Measurements from ENCODE around the gene SLC22A23. TPM values are rescaled to one million over a fixed set of nuclear protein-coding genes. Genes with fewer than 3 reads are reported as not detected.

Gene SLC22A23
- total RNA-seq, 2 donors from 2014 or later: 85.7 to 89.5 TPM

DNA sequence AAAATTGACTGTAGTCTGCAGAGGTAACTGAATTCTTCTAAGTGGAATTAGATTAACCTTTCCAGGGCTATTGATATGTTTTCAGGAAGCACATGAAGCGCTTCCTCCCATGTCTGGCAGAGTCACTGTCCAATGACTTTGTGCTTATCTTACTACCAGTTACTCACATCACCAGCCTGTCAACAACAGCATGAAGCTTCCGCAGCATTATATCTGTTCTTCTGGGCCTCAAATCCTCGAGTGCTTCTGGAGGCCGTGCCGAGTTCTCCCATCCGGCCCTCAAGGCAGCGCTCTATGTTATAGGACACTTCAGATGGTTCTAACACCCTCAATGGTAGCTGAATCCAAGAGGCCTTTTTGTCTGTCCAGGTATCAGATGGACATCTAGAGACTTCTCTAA lies 164.9 kb downstream of the SLC22A23 start:
- TF ChIP-seq, protein P1, sequence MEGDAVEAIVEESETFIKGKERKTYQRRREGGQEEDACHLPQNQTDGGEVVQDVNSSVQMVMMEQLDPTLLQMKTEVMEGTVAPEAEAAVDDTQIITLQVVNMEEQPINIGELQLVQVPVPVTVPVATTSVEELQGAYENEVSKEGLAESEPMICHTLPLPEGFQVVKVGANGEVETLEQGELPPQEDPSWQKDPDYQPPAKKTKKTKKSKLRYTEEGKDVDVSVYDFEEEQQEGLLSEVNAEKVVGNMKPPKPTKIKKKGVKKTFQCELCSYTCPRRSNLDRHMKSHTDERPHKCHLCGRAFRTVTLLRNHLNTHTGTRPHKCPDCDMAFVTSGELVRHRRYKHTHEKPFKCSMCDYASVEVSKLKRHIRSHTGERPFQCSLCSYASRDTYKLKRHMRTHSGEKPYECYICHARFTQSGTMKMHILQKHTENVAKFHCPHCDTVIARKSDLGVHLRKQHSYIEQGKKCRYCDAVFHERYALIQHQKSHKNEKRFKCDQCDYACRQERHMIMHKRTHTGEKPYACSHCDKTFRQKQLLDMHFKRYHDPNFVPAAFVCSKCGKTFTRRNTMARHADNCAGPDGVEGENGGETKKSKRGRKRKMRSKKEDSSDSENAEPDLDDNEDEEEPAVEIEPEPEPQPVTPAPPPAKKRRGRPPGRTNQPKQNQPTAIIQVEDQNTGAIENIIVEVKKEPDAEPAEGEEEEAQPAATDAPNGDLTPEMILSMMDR (IDR thresholded peaks at IDR 0.05): no peak
- H3K4me1 ChIP-seq: no peaks in the 10 kb centered on the region
- no peak for DNase-seq
- H3K4me3 ChIP-seq: no peak overlapping the region
- H3K27me3 ChIP-seq: no peaks in the 10 kb centered on the region
- H3K9ac ChIP-seq (ENCODE audit: low read depth in 2 of 2, low read length in 2 of 2): no peak overlapping the region
- H3K27ac ChIP-seq: no peak overlapping the region
- intact Hi-C loops (cut with DNase I): no loop called here
- no peaks in the 10 kb centered on the region for H3K9me3 ChIP-seq
- H3K36me3 ChIP-seq: no peaks in the 10 kb centered on the region

DNA sequence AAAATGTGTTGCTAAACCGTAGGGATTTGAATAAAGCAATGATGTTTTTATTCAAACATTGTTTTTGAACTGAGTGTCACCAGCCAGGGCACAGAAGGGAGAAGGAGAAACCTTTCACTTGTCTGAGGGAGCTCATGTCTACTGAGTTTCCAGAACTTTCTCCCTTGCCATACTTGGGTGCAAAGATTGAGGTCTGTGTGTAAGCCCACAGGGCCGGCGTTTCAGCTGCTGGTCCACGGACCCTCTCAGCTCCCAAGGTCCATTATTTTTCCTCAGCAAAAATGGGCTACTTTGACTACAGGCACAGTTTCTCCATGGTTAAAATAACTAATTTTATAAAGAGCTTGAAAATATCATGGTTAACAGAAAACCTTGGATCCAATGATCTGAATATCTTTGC lies 165.5 kb downstream of the SLC22A23 start:
- Histone ChIP-seq H3K36me3 (no peaks in the 10 kb centered on the region), H3K4me1 (no peaks in the 10 kb centered on the region), H3K9ac (ENCODE audit: low read depth in 2 of 2, low read length in 2 of 2) (no peak overlapping the region), H3K9me3 (no peaks in the 10 kb centered on the region), H3K4me3 (no peak overlapping the region), H3K27me3 (no peaks in the 10 kb centered on the region), H3K27ac (no peak overlapping the region)
- TF ChIP-seq, protein P1 (IDR thresholded peaks at IDR 0.05): no peak
- intact Hi-C loops (cut with DNase I): no loop called here
- no peak for DNase-seq

DNA sequence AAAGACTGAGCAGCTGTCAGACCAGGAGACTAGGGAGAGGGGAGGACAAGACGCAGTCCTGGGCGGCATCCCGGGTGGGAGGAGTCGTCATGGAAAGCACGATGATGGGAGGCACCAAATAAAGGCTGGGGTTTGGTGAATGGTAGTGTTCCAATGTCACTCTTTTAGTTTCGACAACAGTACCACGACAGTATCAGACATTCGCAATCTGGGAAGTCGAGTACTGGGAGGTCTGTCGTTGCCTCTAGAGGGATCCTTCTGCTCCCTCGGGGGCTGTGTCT lies 166.0 kb downstream of the SLC22A23 start:
- TF ChIP-seq, protein P1 (IDR thresholded peaks at IDR 0.05): no peak
- intact Hi-C loops (cut with DNase I): no loop called here
- Histone ChIP-seq H3K4me3 (no peak overlapping the region), H3K36me3 (no peaks in the 10 kb centered on the region), H3K27ac (no peak overlapping the region), H3K9me3 (no peaks in the 10 kb centered on the region), H3K4me1 (no peaks in the 10 kb centered on the region), H3K9ac (ENCODE audit: low read depth in 2 of 2, low read length in 2 of 2) (no peak overlapping the region), H3K27me3 (no peaks in the 10 kb centered on the region)
- DNase-seq: no peak

DNA sequence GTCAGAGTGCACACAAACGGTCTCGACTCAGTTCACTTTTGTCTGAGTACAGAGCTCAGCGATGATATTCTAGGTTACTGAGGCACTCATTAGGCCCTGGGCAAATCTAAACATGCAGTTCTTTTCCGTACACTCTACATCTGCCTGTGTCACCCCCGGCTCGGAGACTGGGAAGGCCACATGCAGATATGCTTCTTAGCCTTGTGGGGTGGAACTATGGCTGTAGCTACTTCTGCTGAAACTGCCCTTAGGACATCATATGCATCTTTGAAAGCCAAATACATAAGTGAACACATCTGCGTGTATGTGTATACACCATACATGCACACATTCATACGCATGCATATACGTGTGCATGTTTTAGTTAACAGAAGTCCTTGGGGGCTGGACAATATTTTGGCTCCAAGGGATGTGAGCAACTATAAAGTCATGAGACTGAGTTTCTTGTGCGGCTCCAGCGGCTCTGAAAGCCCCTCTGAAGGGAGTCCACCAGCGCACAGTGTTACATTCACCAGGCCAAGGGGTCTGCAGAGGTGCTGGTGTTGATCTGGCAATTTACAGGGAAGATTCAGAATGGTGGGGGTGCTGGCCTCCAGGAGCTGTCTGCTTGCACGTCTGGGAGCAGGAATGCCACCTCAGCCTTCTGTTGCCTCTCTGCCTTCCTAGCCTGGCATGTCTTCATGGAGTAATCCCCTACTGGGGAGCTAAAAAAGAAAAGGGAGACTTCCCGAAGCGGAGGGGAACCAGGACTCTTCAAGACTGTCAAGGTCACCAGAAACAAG lies 166.5 kb downstream of the SLC22A23 start:
- Histone ChIP-seq H3K4me1 (no peaks in the 10 kb centered on the region), H3K36me3 (no peaks in the 10 kb centered on the region), H3K27ac (no peak overlapping the region), H3K9ac (ENCODE audit: low read depth in 2 of 2, low read length in 2 of 2) (no peak overlapping the region), H3K4me3 (no peak overlapping the region), H3K9me3 (no peaks in the 10 kb centered on the region), H3K27me3 (no peaks in the 10 kb centered on the region)
- TF ChIP-seq, protein P1 (IDR thresholded peaks at IDR 0.05): no peak
- intact Hi-C loops (cut with DNase I): no loop called here
- no peak for DNase-seq

DNA sequence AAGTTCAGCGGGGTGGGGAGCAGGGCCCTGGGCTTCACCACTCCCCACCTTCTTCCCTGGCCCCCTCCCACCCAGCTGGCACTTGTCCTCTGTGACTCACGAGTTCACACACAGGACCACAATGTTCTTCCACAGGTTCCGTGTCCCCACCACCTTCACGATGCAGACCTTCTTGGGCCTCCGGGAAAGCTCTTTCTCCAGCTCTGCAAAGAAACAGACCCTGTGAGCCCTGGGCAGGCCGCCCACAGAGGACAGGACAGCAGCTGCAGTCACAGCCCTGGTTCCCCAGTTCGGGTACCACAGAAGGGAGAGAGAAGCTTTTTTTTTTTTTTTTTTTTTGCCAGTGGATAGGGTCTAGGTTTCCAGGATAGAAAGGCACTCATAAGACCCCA lies 167.2 kb downstream of the SLC22A23 start:
- H3K27me3 ChIP-seq: no peaks in the 10 kb centered on the region
- intact Hi-C loops (cut with DNase I): no loop called here
- no peak for DNase-seq

More for the DNA sequence above, 167.2 kb downstream of the SLC22A23 start:
- TF ChIP-seq, protein P1 (IDR thresholded peaks at IDR 0.05): no peak
- H3K36me3 ChIP-seq: no peaks in the 10 kb centered on the region
- no peak overlapping the region for H3K4me3 ChIP-seq
- no peaks in the 10 kb centered on the region for H3K4me1 ChIP-seq
- no peak overlapping the region for H3K9ac ChIP-seq (ENCODE audit: low read depth in 2 of 2, low read length in 2 of 2)
- H3K9me3 ChIP-seq: no peaks in the 10 kb centered on the region
- H3K27ac ChIP-seq: no peak overlapping the region

Data from colonic mucosa (tissue), 4 donors.